Upper lobe of right lung (tissue), 1 donor: ENCODE data around the gene MUC5AC. TPM values are rescaled to one million over a fixed set of nuclear protein-coding genes. Genes with fewer than 3 reads are reported as not detected.

Experiments
- ATAC-seq: fragments of 200-7000 bp; cut with Tn5 transposase; one replicate; pipeline ENCODE4 v1.9.1; 2020; ENCODE audit warnings: mild to moderate bottlenecking, moderate library complexity
- DNase-seq: peaks from one replicate; pipeline ENCODE4 v3.0.0-alpha.2; 2020
- H3K27ac ChIP-seq: fragments of 200-600 bp; one replicate; pipeline ENCODE4 v1.8.0; 2022
- H3K27me3 ChIP-seq: fragments of 200-600 bp; one replicate; pipeline ENCODE4 v1.8.0; 2022; ENCODE audit warnings: mild to moderate bottlenecking
- H3K36me3 ChIP-seq: fragments of 200-600 bp; one replicate; pipeline ENCODE4 v1.8.0; 2022
- H3K4me1 ChIP-seq: fragments of 200-600 bp; one replicate; pipeline ENCODE4 v1.8.0; 2022
- H3K4me3 ChIP-seq: fragments of 200-600 bp; one replicate; pipeline ENCODE4 v1.8.0; 2022; ENCODE audit warnings: mild to moderate bottlenecking
- H3K9me3 ChIP-seq: fragments of 200-600 bp; one replicate; pipeline ENCODE4 v1.8.0; 2022
- CTCF ChIP-seq: fragments of 200-600 bp; IDR thresholded peaks from one replicate; pipeline ENCODE4 v1.8.0; 2022; ENCODE audit warnings: antibody characterized with exemption
- intact Hi-C: fragments of 100-400 bp; cut with DNase I; formaldehyde crosslinking; loops from one replicate; pipeline ENCODE4 v1.11.0; 2022
- total RNA-seq: library from RNA; stranded (reverse); fragmentation: NEBNext Ultra II Directional; extraction: Animal tissue kit (Norgen Biotek cat#: 25700); gene quantifications from one replicate; pipeline ENCODE4 v1.2.1, GENCODE V29; 2021
- donor health status: DM: no; HTN: yes; CAD: no; lungs with severe emphysema.

The MUC5AC gene
- total RNA-seq, 1 donor from 2014 or later: not detected

DNA sequence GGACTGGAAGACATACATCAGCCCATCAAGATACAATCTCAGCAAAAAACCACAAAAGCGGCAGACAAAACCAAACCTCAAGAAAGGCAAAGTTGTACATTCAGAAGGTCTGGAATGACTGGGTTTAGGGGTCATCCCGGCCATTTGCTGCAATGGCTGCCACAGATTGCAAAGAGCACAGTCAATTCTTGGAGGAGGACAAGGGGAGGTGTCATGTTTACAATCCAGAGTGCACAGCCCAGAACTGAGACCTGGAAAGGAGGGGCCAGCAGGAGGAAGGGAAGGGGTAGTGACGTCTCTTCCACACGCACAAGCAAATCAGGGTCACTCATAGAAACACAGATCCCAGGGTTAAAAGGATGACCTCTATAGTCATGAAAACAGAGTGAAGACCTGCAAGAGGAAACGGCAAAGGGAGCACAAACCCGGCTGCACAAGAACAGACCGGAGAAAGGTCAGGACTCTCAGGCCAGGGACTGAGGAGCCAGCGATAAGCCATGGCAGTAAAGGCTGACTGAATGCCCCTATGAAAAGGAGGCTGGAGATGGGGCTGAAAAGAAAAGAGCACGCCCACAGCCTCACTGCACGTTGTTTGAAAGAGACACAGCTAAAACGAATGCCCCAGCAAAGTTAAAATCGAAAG, 18.2 kb upstream of the MUC5AC start:
- ATAC-seq (no peak), DNase-seq (no peak)

GRCh38 chr11:1140642-1141490, 16.9 kb upstream of the MUC5AC start:
- no peak for TF ChIP-seq CTCF
- no peaks in the 10 kb centered on the region for H3K36me3 ChIP-seq
- no peaks in the 10 kb centered on the region for H3K27me3 ChIP-seq
- H3K27ac ChIP-seq: no peak overlapping the region
- DNase-seq (no peak), ATAC-seq (peak; percentile 25)
- H3K4me1 ChIP-seq: no peaks in the 10 kb centered on the region
- no peak overlapping the region for H3K4me3 ChIP-seq
- peaks cover 16% of the 10 kb centered on the region for H3K9me3 ChIP-seq
- intact Hi-C loops: no loop called here

More for the DNA sequence above, 18.2 kb upstream of the MUC5AC start:
- no peaks in the 10 kb centered on the region for H3K27me3 ChIP-seq
- no peaks in the 10 kb centered on the region for H3K4me1 ChIP-seq
- peaks cover 22% of the 10 kb centered on the region for H3K9me3 ChIP-seq
- no peak overlapping the region for H3K27ac ChIP-seq
- TF ChIP-seq CTCF: no peak
- intact Hi-C loops: no loop called here
- no peaks in the 10 kb centered on the region for H3K36me3 ChIP-seq
- H3K4me3 ChIP-seq: no peak overlapping the region

GRCh38 chr11:1146365-1146764, 11.4 kb upstream of the MUC5AC start:
- Histone ChIP-seq H3K27me3 (no peaks in the 10 kb centered on the region), H3K36me3 (no peaks in the 10 kb centered on the region), H3K4me3 (no peak overlapping the region), H3K4me1 (no peaks in the 10 kb centered on the region), H3K9me3 (peaks cover 16% of the 10 kb centered on the region), H3K27ac (no peak overlapping the region)
- DNase-seq (peak; percentile 57), ATAC-seq (no peak)
- intact Hi-C loops: no loop called here
- no peak for TF ChIP-seq CTCF

DNA sequence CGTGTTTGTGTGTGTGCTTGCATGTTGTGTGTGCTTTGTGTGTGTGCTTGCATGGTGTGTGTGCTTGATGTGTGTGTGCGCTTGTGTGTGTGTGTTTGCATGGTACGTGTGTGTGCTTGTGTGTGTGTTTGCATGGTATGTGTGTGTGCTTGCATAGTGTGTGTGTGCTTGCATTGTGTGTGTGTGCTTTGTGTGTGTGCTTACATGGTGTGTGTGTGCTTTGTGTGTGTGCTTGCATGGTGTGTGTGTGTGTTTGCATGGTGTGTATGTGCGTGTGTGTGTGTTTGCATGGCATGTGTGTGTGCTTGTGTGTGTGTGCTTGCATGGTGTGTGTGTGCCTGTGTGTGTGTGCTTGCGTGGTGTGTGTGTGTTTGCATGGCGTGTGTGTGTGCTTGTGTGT, 10.0 kb upstream of the MUC5AC start:
- no peak for ATAC-seq
- peaks cover 16% of the 10 kb centered on the region for H3K9me3 ChIP-seq
- H3K4me1 ChIP-seq: no peaks in the 10 kb centered on the region
- no peak overlapping the region for H3K4me3 ChIP-seq
- no peak overlapping the region for H3K27ac ChIP-seq
- TF ChIP-seq CTCF: no peak
- no peak for DNase-seq
- no peaks in the 10 kb centered on the region for H3K27me3 ChIP-seq
- no peaks in the 10 kb centered on the region for H3K36me3 ChIP-seq
- intact Hi-C loops: no loop called here

DNA sequence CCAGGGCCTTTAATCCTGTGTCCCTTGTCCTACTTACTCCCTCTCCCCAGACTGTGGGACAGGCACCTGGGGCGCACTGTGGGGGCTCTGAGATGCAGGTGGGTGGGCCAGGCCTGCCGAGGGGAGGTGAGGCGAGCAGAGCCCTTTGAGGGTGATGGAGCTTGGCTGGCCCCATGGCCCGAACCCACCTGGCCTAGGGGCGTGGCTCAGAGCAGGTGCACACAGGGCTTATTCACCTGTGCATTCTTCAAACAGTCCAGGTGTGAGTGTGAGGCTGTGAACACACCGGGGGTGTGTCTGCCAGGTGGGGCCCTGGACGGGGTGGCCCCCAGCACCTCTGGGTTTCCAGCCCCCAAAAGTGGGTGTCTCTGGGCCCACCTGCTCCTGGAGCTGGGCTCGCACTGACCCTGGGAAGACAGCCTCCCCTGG, 9.0 kb upstream of the MUC5AC start:
- Histone ChIP-seq H3K27ac (no peak overlapping the region), H3K27me3 (no peaks in the 10 kb centered on the region), H3K36me3 (no peaks in the 10 kb centered on the region), H3K4me1 (no peaks in the 10 kb centered on the region), H3K9me3 (peaks cover 9% of the 10 kb centered on the region), H3K4me3 (no peak overlapping the region)
- DNase-seq: no peak
- no peak for TF ChIP-seq CTCF
- intact Hi-C loops: no loop called here
- no peak for ATAC-seq
